ENCODE data around the gene SF3A1. TPM values are rescaled to one million over a fixed set of nuclear protein-coding genes. Genes with fewer than 3 reads are reported as not detected.

Gene SF3A1
- total RNA-seq, 2 experiments from 2014 or later = 243 to 244 TPM

DNA sequence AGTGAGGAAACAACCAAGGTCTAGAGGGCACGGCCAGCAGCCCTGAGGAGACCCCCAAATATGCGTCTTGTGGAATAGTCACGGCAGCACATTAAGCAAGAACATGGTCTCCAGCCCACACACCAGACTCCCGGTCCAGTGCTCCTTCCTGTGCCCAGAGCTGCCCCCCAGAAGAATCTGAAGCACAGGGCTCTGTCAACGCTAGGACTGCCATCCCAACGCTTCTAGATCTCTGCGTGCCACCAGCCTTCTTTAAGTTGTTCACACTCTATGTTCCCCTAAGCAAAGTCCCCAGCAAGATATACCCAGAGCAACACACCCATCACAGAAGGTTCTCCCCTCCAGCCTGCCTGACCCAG lies 36.6 kb upstream of the SF3A1 start:
- Mint-ChIP-seq H3K27ac (peak overlapping the region; percentile 23), H3K4me3 (no peak overlapping the region), H3K9me3 (no peaks in the 10 kb centered on the region), H3K36me3 (no peaks in the 10 kb centered on the region), H3K4me1 (peaks cover 44% of the 10 kb centered on the region), H3K27me3 (no peaks in the 10 kb centered on the region)
- no peak for DNase-seq

DNA sequence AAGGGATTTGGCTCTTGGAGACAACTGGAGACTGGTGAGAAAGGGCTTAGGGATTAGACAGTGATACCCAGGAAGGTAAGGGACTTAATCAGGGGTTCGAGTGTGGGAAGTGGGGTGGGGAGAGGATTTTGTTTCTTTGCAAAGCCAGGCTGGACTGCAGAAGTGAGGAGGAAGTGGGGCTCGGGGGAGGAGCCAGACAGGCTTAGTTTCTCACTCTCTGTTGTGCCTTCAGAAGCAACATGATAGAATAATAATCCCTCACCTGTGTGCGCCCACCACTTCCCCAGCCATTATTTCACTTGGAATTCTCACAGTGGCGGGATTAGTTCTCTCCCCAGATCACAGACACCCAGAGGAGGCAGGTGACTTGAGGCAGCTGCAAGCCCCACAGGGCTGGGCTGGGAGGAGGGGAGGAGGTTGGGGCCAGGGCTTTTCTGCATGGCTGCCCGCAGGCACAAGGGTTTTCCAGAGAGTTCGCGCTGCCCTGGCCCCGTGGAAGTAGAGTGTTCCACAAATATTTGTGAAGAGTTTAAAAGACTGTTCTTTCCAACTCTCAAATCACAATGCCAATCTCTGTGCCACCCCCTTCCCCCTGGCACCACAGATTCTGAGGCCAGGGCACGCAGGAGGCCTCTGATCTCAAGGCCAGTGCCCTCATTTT lies 36.1 kb upstream of the SF3A1 start:
- Mint-ChIP-seq H3K27ac (peak overlapping the region; percentile 54), H3K9me3 (no peaks in the 10 kb centered on the region), H3K36me3 (no peaks in the 10 kb centered on the region), H3K4me3 (no peak overlapping the region), H3K4me1 (peaks cover 38% of the 10 kb centered on the region), H3K27me3 (no peaks in the 10 kb centered on the region)
- DNase-seq = no peak

GRCh38 chr22:30390974-30391691 lies 34.4 kb upstream of the SF3A1 start:
- Mint-ChIP-seq H3K9me3 (no peaks in the 10 kb centered on the region), H3K4me1 (peaks cover 33% of the 10 kb centered on the region), H3K36me3 (no peaks in the 10 kb centered on the region), H3K27me3 (no peaks in the 10 kb centered on the region), H3K4me3 (peak overlapping the region; percentile 19), H3K27ac (peak overlapping the region; percentile 90)
- DNase-seq = peak; percentile 80

DNA sequence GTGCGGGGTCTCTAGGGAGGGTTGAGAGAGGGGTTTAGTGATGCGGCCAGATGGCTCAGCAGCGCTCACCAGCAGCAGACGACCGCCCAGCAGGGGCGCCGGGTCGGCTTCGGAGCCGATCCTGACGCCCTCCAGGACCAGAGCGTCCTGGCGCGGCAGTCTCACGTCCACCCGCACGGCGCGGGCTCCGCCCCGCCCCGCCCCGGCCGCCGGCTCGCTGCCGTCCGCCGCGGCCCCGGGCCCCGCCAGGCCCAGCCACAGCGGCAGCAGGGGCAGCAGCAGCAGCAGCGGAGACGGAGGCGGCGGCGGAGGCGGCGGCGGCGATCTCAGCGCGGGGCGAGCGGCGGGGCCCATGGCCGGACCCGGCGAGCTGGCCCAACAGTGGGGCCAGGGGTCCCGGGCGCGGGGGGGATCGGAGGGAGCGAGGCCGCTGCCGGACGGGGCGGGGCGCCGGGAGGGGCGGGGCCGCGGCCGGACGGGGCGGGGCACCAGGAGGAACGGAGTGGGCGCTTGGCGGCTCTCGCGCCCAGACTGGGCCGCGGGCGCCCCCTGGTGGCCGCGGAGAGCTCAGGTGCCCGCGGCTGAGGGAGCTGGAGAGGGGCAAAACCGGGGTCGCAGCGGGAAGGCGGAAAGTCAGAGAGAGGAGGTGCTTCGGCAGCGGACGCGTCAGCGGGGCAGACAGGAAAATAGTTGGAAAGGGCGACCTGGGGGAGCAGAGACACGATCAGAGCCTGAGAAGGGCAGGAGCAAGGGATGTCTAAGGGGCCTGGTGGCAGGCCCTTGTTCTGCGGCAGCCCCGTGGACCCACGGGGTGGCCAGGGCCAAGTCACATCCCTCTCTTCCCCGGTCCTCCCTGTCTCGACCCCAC lies 30.5 kb upstream of the SF3A1 start, which contains the start of gene RNF215:
Gene RNF215 (minus strand): TSS at position 452 of the 868 bp plus-strand sequence. CDS start 98 bp downstream, at position 354.
- Mint-ChIP-seq H3K4me1 (peaks cover 15% of the 10 kb centered on the region), H3K27me3 (no peaks in the 10 kb centered on the region), H3K27ac (peak within 1 kb of the TSS; percentile 49)

DNA sequence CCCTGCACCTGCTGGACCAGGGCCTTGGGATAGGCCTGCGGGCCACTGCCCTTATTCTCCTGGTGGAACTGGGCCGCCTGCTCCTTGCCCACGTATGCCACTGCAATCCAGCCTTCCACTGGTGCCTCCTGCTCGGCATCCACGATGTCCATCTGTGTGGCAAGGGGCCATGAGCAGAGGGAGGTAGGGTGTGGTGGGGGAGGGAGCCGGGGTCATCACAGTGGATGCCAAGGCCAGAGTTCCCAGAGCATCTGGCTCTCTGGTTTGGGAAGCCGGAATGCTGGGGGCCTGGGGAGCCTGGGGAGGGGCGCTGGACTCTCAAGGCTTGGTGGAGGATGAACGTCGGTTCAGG lies 29.9 kb upstream of the SF3A1 start:
- peaks cover 9% of the 10 kb centered on the region for H3K4me1 Mint-ChIP-seq
- H3K9me3 Mint-ChIP-seq = no peaks in the 10 kb centered on the region
- H3K27me3 Mint-ChIP-seq = no peaks in the 10 kb centered on the region
- DNase-seq = no peak
- H3K4me3 Mint-ChIP-seq = peak overlapping the region; percentile 81
- no peak overlapping the region for H3K27ac Mint-ChIP-seq
- no peaks in the 10 kb centered on the region for H3K36me3 Mint-ChIP-seq

More for the DNA sequence above, 30.5 kb upstream of the SF3A1 start, which contains the start of gene RNF215:
- Mint-ChIP-seq H3K9me3 (no peaks in the 10 kb centered on the region), H3K4me3 (peak within 1 kb of the TSS; percentile 81), H3K36me3 (no peaks in the 10 kb centered on the region)
- peak; percentile 87 for DNase-seq

DNA sequence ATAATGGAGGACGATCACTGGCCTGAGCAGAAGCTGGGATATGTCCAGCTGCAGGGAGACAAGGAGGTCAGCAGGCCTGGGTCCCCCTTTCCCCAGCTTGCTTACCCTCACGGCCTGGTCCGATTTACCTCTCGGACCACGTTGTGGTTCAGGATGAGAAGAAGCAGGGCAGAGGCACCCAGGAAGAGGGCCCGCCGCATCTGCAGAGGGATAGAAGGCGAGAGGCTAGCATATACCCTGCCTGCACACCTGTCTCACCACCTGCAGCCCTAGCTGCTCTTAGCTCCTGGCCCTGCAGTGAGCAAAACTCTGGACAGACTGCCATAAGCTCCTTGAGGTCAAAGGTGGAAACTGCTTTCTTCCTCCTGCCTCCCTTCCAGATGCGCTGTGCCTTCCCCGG lies 29.2 kb upstream of the SF3A1 start:
- no peaks in the 10 kb centered on the region for H3K9me3 Mint-ChIP-seq
- no peaks in the 10 kb centered on the region for H3K36me3 Mint-ChIP-seq
- H3K4me3 Mint-ChIP-seq = peak overlapping the region; percentile 2
- peaks cover 6% of the 10 kb centered on the region for H3K4me1 Mint-ChIP-seq
- no peaks in the 10 kb centered on the region for H3K27me3 Mint-ChIP-seq
- H3K27ac Mint-ChIP-seq = no peak overlapping the region
- no peak for DNase-seq

DNA sequence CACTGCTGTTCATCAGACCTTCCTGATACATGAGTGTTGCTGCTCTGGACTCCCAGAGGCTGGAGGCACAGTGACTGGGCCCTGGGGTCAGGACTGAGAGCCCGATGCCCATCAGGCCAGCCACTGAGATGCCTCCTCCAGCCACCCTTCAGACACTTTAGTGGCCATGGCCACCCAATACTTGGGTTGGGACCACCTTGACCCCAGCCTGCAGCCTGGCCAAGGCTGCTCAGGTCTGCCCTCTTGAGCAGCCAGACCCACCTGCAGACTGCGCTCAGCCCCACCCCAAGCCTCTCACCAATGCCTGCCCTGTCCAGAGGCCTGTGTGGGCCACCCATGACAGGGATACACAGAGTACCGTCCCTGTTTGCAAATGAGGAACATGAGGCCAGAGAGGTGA lies 26.4 kb upstream of the SF3A1 start:
- H3K4me1 Mint-ChIP-seq = peaks cover 6% of the 10 kb centered on the region
- H3K27me3 Mint-ChIP-seq = no peaks in the 10 kb centered on the region
- no peaks in the 10 kb centered on the region for H3K9me3 Mint-ChIP-seq
- no peak overlapping the region for H3K4me3 Mint-ChIP-seq
- no peaks in the 10 kb centered on the region for H3K36me3 Mint-ChIP-seq
- no peak overlapping the region for H3K27ac Mint-ChIP-seq
- DNase-seq = no peak

- Mint-ChIP-seq H3K4me1 (peaks cover 3% of the 10 kb centered on the region), H3K27ac (no peak overlapping the region), H3K4me3 (no peak overlapping the region), H3K36me3 (no peaks in the 10 kb centered on the region), H3K9me3 (no peaks in the 10 kb centered on the region), H3K27me3 (no peaks in the 10 kb centered on the region)
- no peak for DNase-seq
Observed at GRCh38 chr22:30382340-30382739, 25.6 kb upstream of the SF3A1 start.

- Mint-ChIP-seq H3K9me3 (no peaks in the 10 kb centered on the region), H3K27me3 (no peaks in the 10 kb centered on the region), H3K36me3 (no peaks in the 10 kb centered on the region), H3K27ac (no peak overlapping the region), H3K4me1 (peaks cover 3% of the 10 kb centered on the region), H3K4me3 (no peak overlapping the region)
- no peak for DNase-seq
Observed at GRCh38 chr22:30381264-30381663, 24.6 kb upstream of the SF3A1 start.

- Mint-ChIP-seq H3K27ac (no peak overlapping the region), H3K27me3 (no peaks in the 10 kb centered on the region), H3K9me3 (no peaks in the 10 kb centered on the region), H3K4me3 (no peak overlapping the region), H3K4me1 (peaks cover 3% of the 10 kb centered on the region), H3K36me3 (no peaks in the 10 kb centered on the region)
- no peak for DNase-seq
Observed at GRCh38 chr22:30380011-30380410, 23.3 kb upstream of the SF3A1 start.

DNA sequence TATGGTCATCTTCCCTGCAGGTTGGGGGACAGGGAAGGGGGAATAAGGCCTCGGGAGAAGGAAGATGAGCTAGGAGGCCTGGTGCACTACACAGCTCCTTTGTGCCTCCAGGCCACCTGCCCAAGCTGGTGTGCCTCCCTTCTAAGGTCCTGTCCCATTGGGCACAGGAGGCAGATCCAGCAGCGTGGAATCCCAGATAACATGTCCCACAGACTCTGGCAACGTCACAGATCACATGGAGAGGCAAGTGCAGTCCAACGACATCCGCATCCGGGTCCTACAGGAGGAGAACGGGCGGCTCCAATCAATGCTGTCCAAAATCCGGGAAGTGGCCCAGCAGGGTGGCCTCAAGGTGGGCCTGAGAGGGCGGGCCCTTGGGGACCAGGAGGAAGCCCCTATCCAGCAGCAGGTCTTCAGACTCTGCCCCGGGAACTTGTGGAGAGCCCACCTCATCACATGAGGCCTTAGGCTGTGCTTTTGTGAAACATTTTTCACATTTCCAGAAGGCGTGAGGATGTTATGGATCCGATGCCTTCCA lies 18.7 kb upstream of the SF3A1 start:
- H3K4me1 Mint-ChIP-seq = no peaks in the 10 kb centered on the region
- H3K27ac Mint-ChIP-seq = no peak overlapping the region
- H3K9me3 Mint-ChIP-seq = no peaks in the 10 kb centered on the region
- DNase-seq = no peak
- no peaks in the 10 kb centered on the region for H3K36me3 Mint-ChIP-seq
- H3K4me3 Mint-ChIP-seq = no peak overlapping the region
- no peaks in the 10 kb centered on the region for H3K27me3 Mint-ChIP-seq

GRCh38 chr22:30373331-30374325 lies 16.9 kb upstream of the SF3A1 start:
- Mint-ChIP-seq H3K9me3 (no peaks in the 10 kb centered on the region), H3K27ac (no peak overlapping the region), H3K27me3 (no peaks in the 10 kb centered on the region), H3K4me1 (no peaks in the 10 kb centered on the region), H3K4me3 (no peak overlapping the region), H3K36me3 (no peaks in the 10 kb centered on the region)
- DNase-seq = no peak

DNA sequence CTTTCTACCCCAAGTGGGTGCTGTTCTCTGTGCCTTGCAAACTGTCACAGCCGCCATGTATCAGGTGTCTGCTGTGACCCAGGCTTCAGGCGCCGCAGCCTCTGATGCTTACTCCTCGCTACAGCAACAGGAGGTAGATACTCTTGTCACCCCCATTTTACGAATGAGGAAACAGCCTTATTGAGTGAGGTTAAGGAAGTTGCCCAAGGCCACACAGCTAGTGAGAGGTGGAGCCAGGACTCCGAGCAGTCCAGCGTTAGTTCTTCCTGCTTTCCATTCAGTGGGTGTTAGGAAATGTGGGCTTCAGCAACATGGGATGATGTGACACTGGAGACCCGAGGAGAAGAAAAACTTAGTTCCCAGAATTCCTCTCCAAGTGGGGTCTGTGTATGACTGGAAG lies 16.2 kb upstream of the SF3A1 start:
- Mint-ChIP-seq H3K27me3 (no peaks in the 10 kb centered on the region), H3K27ac (no peak overlapping the region), H3K9me3 (no peaks in the 10 kb centered on the region), H3K36me3 (no peaks in the 10 kb centered on the region), H3K4me1 (no peaks in the 10 kb centered on the region), H3K4me3 (no peak overlapping the region)
- DNase-seq = no peak

DNA sequence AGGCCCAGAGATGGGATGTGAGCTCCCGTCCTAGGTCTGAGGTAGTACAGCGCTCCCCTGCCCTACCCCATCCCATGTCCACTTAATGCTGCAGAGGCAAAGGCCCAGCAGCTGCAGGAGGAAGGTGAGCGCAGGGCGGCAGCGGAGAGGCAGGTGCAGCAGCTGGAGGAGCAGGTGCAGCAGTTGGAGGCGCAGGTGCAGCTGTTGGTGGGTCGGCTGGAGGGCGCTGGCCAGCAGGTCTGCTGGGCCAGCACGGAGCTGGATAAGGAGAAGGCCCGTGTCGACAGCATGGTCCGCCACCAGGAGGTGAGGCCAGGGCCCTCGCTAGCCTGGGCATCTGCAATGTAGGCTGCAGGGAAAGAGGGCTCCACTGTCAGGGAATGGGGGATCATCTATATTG lies 15.3 kb upstream of the SF3A1 start:
- H3K9me3 Mint-ChIP-seq = no peaks in the 10 kb centered on the region
- H3K4me3 Mint-ChIP-seq = no peak overlapping the region
- H3K4me1 Mint-ChIP-seq = no peaks in the 10 kb centered on the region
- DNase-seq = no peak
- no peaks in the 10 kb centered on the region for H3K27me3 Mint-ChIP-seq
- no peaks in the 10 kb centered on the region for H3K36me3 Mint-ChIP-seq
- H3K27ac Mint-ChIP-seq = no peak overlapping the region

Data from activated naive CD8-positive, alpha-beta T cell treated with anti-CD3 and anti-CD28 coated beads for 36 hours (primary cell).